GM18505 (cell line): ENCODE measurements around the gene CHRNA7.
"Not testable (repeated sequence)": the region's sequence is repeated elsewhere in the genome, so short reads cannot be mapped to it uniquely, and the experiment has no call there.

ENCODE experiments used
- ATAC-seq: cut with Tn5 transposase; IDR thresholded peaks from one replicate; pipeline ENCODE4 v1.9.1; 2021; ENCODE audit not compliant: unreplicated experiment
- POLR2A ChIP-seq: IDR thresholded peaks from 4 replicates; pipeline ENCODE4 v1.6.1; 2011; ENCODE audit warnings: borderline replicate concordance; ENCODE audit not compliant: insufficient read depth, insufficient read length; ENCODE audit errors: extremely low read depth

The CHRNA7 gene

DNA sequence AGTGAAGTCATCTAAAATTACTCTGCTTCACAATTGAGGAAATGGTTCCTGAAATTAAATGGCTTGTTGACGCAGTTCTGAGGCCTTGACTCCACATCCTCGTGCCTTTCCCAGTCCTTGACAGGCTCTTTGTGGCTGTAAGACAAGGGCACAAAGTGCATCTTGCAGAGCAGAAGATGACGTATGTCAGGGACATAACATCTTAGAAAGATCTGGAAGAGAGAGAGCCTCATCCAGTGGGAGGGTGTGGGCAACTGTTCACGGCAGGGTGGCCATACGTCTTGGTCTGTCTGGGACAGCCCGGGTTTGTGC lies 91.0 kb downstream of the CHRNA7 start:
- no peak for ATAC-seq
- TF ChIP-seq POLR2A: no peak

DNA sequence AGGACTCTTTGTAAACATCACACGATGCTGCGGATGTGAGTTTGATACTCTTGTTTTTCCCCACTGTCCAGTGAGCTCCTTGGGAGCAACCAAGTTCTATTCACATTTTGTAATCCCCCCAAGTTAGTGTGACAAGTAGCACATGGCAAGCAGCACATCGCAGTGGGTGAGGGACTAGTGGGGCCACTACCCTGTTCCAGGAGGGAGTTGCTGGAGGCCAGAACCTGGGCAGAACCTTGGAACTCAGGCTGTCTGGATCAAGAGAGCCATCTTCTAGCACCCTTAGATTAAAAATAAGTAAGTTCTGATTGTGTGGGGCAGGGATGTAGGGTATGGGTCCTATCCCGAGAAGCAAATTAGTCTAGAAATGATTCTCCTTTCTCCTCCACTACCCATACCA lies 91.7 kb downstream of the CHRNA7 start:
- no peak for ATAC-seq
- no peak for TF ChIP-seq POLR2A

DNA sequence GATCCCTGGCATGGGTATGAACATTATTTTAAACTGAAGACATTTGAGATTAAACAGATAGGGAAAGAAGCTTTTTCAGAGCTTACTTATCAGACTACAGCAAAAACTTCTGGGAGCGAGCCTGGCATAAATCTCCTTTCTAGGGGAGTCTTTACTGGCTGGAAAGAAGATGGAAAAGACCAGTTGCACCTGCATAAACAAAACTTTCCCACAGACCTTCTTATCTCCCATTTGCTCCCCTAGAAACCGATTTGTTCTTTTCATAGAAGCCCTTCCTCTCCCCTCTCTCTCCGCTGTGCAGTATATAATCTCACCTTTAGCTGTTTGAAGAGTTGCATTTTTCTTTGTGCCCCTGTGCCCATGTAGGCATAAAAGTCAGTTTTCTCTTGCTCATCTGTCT lies 93.2 kb downstream of the CHRNA7 start:
- no peak for TF ChIP-seq POLR2A
- no peak for ATAC-seq

DNA sequence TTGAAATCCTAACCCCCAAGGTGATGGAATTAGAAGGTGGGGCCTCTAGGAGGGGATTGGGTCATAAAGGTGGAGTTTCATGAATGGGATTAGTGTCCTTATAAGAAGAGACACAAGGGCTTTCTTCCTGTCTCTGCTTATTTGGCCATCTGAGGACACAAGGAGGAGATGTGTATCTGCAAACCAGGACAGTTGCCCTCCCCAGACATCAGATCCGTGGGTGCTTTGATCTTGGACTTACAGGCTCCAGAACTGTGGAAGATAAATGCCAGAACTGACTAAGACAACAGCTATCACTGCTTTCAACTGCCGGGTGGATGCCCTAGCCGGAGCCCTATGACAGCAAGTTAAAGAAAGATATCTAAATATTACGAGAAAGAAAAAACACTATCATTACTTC lies 94.4 kb downstream of the CHRNA7 start:
- no peak for ATAC-seq
- TF ChIP-seq POLR2A: no peak

DNA sequence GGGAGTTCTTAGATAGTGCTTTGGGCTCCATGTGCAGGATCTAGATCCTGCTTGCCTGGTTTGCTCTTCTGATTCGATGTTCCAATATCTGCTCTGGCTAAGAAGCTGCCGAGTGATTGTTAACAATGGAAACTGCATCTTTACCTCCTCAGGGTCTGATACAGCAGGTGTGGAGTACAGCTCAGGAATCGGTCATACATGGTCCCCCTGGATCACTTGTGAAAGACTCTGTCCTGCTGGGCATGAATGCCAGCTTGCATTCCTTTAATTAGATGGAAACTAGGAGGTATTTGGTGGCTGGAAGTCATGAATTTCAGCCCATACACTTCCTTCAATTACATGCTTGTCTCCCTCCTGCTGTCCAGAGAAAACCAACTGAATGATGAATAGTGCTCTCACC lies 95.3 kb downstream of the CHRNA7 start:
- TF ChIP-seq POLR2A: no peak
- ATAC-seq: no peak

DNA sequence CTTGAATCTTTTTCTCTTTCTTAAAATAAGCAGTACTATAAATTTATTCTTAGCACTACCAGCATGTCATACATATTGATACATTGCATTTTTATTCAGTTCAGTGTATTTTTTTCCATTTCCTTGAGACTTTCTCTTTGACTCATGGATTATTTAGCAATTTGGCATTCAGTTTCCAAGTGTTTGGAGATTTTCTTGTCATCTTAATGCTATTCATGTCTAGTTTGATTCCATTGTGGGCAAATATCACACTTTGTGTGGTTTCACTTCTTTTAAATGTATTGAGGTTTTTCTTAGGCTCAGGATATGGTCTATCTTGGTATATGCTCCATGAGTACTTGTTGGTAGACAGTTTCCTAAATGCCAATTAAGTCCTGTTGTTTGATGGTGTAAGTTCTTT lies 99.5 kb downstream of the CHRNA7 start:
- no peak for TF ChIP-seq POLR2A
- ATAC-seq: no peak

DNA sequence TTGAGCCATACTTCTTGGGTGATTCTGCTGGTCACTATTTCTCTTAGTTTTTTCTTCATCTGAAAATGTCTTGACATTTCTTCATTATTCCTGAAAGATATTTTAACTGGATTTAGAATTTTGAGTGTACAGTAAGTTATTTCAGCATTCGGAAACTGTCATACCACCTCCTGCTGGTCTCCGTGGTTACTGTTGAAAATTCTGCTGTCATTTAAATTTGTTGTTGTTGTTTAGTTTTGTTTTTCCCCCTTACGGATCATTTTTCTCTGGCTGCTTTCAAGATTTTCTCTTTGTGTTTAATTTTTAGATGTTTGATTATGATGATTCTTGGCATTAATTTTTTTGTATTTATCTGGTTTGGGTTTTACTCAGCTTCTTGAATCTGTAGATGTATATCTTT lies 100.5 kb downstream of the CHRNA7 start:
- no peak for ATAC-seq

DNA sequence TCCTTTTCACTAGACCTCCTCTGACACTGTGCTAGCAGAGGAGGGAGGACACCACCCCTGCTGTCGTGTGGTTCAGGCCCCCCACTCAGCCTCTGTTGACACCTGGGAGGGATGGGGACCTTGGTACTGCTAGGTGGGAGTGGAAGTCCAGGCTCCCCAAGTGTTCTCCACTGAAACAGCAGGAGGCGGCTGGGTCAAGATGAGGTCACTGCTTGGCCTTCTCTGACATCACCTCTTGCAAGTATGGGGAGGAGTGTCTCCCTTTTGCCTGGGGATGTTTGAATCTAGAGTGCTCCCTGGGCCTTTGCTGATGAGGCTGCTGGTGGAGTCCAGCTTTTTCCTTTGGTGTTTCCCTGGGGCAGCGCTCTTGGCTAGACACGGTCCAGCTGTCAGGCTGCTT lies 101.5 kb downstream of the CHRNA7 start:
- no peak for ATAC-seq
- TF ChIP-seq POLR2A: no peak

More for the DNA sequence above, 100.5 kb downstream of the CHRNA7 start:
- no peak for TF ChIP-seq POLR2A

DNA sequence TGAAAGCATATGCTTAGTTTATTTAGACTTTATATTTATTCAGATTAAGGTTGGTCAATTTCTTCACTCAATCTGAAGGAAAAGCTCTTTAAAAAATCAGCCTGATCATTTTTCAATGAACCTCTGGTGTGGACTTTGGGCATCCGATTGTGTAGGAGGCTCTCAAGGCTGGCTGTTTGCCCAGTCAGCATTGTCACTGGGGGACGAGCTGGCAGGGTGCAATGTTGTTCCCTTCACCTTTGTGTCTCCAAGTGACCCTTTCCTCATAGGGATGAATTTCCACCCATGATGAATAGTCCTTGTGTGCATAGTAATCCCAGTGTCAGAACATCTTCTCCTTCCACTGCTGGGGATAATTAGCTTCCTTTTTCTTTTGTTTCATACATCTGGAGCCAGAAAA lies 102.5 kb downstream of the CHRNA7 start:
- TF ChIP-seq POLR2A: no peak
- ATAC-seq: no peak

DNA sequence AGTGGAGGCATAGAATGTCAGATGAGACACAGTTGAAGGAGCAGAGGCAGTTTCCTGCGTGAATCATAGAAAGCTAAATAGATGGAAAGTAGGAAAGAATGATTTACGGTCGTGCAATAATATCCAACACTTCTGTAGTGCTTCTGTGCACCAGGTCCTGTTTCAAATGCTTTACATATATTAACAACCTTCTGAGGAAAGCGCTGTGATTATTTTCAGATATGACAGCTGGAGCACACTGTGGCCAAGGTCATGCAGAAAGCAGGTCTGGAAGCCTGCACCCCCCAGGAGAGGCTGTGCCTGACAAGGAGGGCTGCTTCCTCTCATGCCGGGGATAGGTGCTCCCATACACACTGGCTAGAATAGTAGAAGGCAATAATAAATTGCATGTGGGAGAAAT lies 104.5 kb downstream of the CHRNA7 start:
- TF ChIP-seq POLR2A: no peak
- no peak for ATAC-seq

DNA sequence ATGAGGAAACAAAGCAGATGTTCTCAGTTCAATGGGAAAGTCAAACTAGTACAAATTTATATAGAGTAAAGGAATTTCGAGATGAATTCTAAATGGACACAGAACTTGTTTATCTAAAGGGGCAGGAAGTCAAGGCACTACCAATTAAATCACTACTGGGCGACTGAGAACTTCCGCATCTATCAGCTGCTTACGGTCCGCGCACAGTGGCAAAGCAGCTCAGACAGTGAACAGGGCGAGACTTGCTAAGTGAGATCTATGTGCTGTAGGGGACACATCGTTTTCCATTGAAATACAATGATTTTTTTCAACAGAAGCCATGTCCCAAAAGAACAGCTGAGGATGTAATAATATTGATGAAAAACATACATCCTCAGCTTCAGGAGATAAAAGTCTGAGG lies 105.0 kb downstream of the CHRNA7 start:
- ATAC-seq: no peak
- TF ChIP-seq POLR2A: no peak

DNA sequence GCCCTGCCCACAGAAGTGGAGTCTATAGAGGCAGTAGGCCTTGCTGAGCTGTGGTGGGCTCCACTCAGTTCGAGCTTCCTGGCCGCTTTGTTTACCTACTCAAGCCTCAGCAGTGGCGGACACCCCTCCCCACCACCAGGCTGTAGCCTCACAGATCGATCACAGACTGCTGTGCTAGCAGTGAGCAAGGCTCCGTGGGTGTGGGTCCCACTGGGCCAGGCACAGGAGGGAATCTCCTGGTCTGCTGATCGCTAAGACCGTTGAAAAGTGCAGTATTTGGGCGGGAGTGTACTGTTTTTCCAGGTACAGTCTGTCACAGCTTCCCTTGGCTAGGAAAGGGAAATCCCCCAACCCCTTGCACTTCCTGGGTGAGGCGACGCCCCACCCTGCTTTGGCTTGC lies 115.2 kb downstream of the CHRNA7 start:
- ATAC-seq: not testable (repeated sequence)

DNA sequence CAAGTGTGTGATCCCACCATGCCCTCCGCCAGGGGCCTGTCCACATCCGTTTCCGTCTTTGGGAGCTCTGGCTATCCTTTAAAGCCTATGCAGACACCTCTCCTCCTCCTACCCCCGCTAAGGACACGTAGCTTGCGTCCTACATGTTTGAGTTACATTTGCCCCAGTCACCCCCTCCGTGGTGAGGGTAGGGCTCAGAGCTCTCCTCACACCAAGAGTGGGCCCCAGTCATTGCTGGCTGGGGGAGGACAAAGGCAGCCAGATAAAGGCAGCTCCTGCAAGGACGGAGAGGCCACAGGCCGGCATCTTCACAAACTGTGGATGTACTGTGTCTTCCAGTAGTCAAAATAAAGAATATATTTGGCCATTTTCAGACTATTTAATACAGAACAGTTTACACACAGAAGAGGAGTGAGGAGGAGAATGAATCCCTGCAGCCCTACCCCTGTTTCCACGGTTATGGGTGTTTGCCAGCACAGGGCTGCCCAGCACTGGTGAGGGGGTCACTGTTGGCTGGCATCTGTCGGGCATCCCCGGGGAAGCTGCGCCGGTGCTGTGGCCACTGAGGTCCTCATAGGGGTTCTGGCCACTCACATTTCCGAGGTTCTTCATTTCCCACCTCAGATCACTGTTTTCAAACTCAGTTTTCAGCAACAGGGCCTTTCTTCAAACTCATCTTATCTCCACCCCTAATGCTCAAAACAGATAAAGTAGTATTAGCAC lies 118.7 kb downstream of the CHRNA7 start:
- ATAC-seq: no peak
- no peak for TF ChIP-seq POLR2A

DNA sequence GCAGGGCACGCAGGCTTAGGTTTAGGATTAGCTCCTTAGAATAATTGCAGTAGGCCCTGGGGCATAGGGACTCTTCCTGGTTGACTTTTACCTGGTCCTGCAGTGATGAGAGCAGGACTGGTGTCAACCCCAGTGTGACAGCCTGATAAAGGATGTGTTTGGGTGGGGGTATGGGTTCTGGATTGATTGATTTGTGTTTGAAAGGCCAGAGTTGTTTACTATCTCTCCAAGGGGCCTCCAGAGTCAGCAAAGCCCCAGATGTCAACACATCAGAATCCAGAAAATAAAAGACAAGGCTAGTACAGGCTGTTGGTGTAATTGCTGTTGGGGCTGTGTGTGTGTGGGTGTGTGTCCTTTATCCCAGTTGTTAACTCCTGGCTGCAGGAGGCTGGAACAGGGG lies 122.3 kb downstream of the CHRNA7 start:
- ATAC-seq: no peak
- no peak for TF ChIP-seq POLR2A

DNA sequence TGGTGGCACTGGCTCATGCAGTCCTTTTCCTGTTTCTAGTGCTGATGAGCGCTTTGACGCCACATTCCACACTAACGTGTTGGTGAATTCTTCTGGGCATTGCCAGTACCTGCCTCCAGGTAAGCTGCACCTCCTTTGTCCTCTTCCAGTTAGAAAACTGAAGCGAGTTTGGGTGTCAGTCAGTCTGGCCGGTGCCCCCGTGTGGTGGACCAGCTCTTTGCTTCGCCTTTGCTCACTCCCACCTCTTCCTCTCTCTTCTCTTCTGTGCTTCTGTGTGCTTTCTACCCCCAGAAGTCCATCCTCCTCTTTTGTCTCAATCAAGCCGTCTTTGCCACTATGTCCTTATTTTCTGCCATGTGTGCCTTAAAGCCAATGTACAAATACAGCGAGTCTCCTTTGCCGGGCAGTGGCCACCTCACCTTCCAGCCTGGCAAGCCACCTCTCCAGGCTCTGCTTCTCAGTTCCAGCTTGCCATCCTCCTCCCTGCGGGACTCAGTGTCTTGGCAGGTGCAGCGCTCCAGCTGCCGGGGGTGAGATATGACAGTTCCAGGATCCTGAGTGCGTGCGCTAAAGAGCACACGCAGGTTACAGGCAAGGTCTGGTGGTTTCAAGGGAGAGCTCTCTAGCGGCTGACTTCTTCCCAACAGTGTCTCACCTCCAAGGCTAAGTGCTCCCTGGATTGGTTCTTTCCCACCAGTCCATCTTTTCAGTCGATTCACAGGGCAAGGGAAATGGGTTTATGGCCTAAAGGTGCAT lies 123.7 kb downstream of the CHRNA7 start:
- ATAC-seq: not testable (repeated sequence)

DNA sequence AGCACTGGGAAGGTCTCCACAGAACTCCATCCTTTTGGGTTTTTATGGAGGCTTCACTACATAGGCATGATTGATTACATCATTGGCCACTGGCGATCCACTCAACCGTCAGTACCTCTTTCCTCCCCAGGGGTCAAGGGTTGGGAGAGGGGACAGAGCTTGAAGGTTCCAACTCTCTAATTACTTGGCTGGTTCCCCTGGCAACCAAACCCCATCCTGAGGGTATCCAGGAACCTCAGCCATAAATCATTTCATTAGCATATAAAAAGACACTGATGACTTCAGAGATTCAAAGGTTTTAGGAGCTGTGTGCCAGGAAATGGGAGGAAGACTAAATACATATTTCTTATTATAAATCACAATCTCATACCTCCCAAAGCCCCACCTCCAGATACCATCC lies 131.8 kb downstream of the CHRNA7 start:
- ATAC-seq: not testable (repeated sequence)

DNA sequence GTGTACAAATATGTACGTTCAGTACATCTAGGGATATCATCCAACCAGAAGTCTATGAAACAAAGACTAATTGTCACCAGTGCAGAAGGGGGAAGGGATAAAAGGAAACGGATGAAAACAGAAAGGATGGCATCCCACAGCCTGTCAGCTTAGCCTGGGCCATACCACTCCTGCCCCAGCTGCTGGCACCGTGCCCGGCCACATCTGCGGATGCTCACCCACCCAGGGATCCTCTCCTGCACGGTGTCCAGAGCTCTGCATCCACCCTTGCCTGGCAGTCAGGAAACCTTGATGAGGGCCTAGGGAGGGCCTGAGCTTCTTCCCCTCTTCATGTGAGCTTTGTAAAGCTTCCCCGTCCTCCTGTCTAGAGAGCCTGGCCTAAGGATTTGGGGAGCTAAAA lies 133.8 kb downstream of the CHRNA7 start:
- not testable (repeated sequence) for ATAC-seq

DNA sequence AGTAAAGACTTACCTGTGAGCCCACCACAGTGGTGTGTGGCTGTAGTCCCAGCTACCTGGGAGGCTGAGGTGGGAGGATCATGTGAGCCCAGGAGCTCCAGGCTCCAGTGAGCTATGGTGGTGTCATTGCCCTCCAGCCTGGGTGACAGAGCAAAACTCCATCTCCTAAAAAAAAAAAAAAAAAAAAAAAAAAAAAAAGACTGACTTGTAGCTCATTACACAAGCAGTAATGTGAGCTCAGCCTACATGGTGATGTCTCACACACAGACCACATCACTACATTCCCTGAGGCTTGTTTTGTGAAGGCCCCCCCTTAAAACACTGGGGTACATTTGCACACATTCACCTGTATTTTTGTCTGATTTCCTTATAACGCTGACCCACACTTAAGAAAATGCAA lies 134.4 kb downstream of the CHRNA7 start:
- not testable (repeated sequence) for ATAC-seq

DNA sequence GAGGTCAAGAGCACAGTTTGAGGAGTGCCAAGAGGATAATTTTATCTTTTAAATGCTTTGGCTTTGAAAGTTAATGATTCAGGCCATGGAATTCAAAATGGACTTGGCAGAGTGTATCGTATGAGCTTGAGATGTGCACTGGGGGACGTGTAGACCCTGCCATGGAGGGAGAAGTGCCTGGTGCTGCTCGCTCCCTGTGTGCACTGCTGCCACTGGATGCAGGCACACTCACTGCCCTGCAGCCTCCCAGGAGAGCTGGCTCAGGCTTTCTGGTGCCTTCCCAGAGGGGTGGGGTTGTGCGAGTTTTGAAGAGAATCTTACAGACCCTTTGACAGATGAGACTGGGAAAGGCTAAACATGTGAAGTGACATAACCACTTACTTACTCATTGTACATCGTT lies 135.5 kb downstream of the CHRNA7 start:
- ATAC-seq: not testable (repeated sequence)

DNA sequence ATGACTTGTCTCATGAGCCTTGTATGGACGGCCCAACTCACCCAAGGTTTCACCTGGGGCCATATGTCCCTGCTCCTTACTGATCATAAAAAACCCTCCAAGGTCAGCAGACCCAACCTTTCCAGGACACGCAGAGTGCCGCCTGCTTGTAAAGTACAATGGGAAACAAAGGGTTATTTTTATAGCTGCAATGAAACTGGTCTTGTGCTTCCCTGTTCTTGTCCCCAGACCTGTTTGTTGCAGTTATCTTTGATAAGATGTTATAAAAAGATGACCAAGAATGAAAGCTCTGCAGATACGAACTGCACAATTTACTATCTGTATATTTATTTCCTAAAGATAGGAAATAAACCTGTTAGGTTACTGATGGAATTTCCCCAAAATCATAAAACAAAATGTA lies 136.0 kb downstream of the CHRNA7 start:
- ATAC-seq: not testable (repeated sequence)
